Medulla oblongata (tissue), 1 donor: ENCODE measurements around the gene RXRA.

Experiments used
- DNase-seq: peaks from one replicate; pipeline ENCODE4 v3.0.0-alpha.2; 2015; ENCODE audit errors: extremely low spot score

The RXRA gene

GRCh38 chr9:134352247-134352933, 26.1 kb downstream of the RXRA start:
- no peak for DNase-seq

GRCh38 chr9:134353539-134353938, 27.3 kb downstream of the RXRA start:
- DNase-seq, result no peak

GRCh38 chr9:134355158-134355557, 28.9 kb downstream of the RXRA start:
- DNase-seq, result no peak

GRCh38 chr9:134355561-134356279, 29.5 kb downstream of the RXRA start:
- DNase-seq, result no peak

GRCh38 chr9:134356496-134357470, 30.5 kb downstream of the RXRA start:
- DNase-seq, result no peak

- no peak for DNase-seq
These were observed 31.4 kb downstream of the RXRA start for GRCh38 chr9:134357631-134358025.

- DNase-seq, result no peak
These were observed 31.9 kb downstream of the RXRA start for GRCh38 chr9:134358026-134358661.

GRCh38 chr9:134358662-134359319, 32.5 kb downstream of the RXRA start:
- DNase-seq, result no peak

GRCh38 chr9:134359493-134360179, 33.4 kb downstream of the RXRA start:
- DNase-seq, result no peak

- no peak for DNase-seq
These were observed 34.0 kb downstream of the RXRA start for GRCh38 chr9:134360180-134360759.

GRCh38 chr9:134360897-134361296, 34.6 kb downstream of the RXRA start:
- no peak for DNase-seq

- DNase-seq, result no peak
These were observed 35.2 kb downstream of the RXRA start for GRCh38 chr9:134361426-134361825.

GRCh38 chr9:134361843-134362414, 35.7 kb downstream of the RXRA start:
- no peak for DNase-seq

- no peak for DNase-seq
These were observed 37.2 kb downstream of the RXRA start for GRCh38 chr9:134363450-134363849.

GRCh38 chr9:134364391-134365114, 38.3 kb downstream of the RXRA start:
- no peak for DNase-seq

- no peak for DNase-seq
These were observed 38.9 kb downstream of the RXRA start for GRCh38 chr9:134365115-134365596.

- DNase-seq, result no peak
These were observed 39.6 kb downstream of the RXRA start for GRCh38 chr9:134365791-134366222.

- peak; percentile 95 for DNase-seq
These were observed 40.2 kb downstream of the RXRA start for GRCh38 chr9:134366223-134367031.
